K562 (cell line): Measurements from ENCODE around the gene MT1M. TPM values are rescaled to one million over a fixed set of nuclear protein-coding genes. Genes with fewer than 3 reads are reported as not detected.

Source experiments
- ATAC-seq: fragments of 200-7000 bp; cut with Tn5 transposase; 3 replicates; pipeline ENCODE4 v1.9.1; 2020; ENCODE audit warnings: moderate library complexity
- BruUV-seq: library from RNA; stranded (reverse); fragments of 400-500 nt; replicated peaks from 2 replicates; lab custom pipeline; 2021; lab: Mats Ljungman, UMichigan
- CTCF ChIA-PET: fragments of 300-600 bp; formaldehyde crosslinking; extraction: SDS; loops from one replicate; lab custom pipeline; 2021; ENCODE audit warnings: low intra/inter-chr PET ratio; lab: Yijun Ruan, JAX
- POLR2A ChIA-PET: fragments of 300-600, 350-650 bp; sonication (Branson Sonifier 250); formaldehyde crosslinking; extraction: SDS; loops from one replicate; lab custom pipeline; 2021; ENCODE audit warnings: antibody characterized with exemption, inconsistent platforms; lab: Yijun Ruan, JAX
- DNase-seq, 4 experiments: peaks; one replicate each; pipeline versions ENCODE4 v3.0.0 to v3.0.0-alpha.2; 2011 to 2018; ENCODE audit warnings: low spot score in 3 of 4, mixed read lengths in 3 of 4; ENCODE audit errors: extremely low read depth in 1 of 4
- FAIRE-seq: peaks from 2 replicates; lab custom pipeline; 2011; peaks lifted over from hg19 to GRCh38; lab: Jason Lieb, UNC
- H2AFZ ChIP-seq: 2 replicates; pipeline ENCODE4 v1.6.0; 2011; ENCODE audit warnings: low read depth, low read length, control low read depth, inconsistent platforms
- H3K27ac ChIP-seq: fragments of 200-600 bp; 3 replicates; pipeline ENCODE4 v1.8.0; 2011; ENCODE audit warnings: low read depth, mild to moderate bottlenecking, control low read depth, inconsistent platforms, low read length, moderate library complexity, mixed read lengths; ENCODE audit errors: extremely low read depth
- H3K27me3 ChIP-seq, 2 experiments: fragments of 300-600 bp in 1 of 2; 2 replicates in 1 of 2; 3 replicates in 1 of 2; pipeline versions ENCODE4 v1.6.0 to v1.8.0; 2011; ENCODE audit warnings: inconsistent platforms in 2 of 2, low read length in 2 of 2, mild to moderate bottlenecking in 1 of 2, mixed read lengths in 1 of 2, moderate library complexity in 1 of 2; ENCODE audit not compliant: control insufficient read depth in 2 of 2, insufficient read depth in 2 of 2
- H3K36me3 ChIP-seq: fragments of 300-600 bp; 3 replicates; pipeline ENCODE4 v1.8.0; 2011; ENCODE audit warnings: mild to moderate bottlenecking, low read length, inconsistent platforms; ENCODE audit not compliant: control insufficient read depth, insufficient read depth
- H3K4me1 ChIP-seq, 2 experiments: fragments of 200-600 bp in 1 of 2; replicated peaks in 1 of 2; 2 replicates in 1 of 2; 3 replicates in 1 of 2; pipeline versions ENCODE4 v1.5.1 to v1.8.0; 2011; ENCODE audit warnings: inconsistent platforms in 2 of 2, low read length in 2 of 2, mild to moderate bottlenecking in 1 of 2, mixed read lengths in 1 of 2, moderate library complexity in 1 of 2; ENCODE audit not compliant: control insufficient read depth in 2 of 2, insufficient read depth in 2 of 2
- H3K4me2 ChIP-seq: 2 replicates; pipeline ENCODE4 v1.6.1; 2011; ENCODE audit warnings: low read length, control low read depth, inconsistent platforms, mixed read lengths; ENCODE audit not compliant: insufficient read depth
- H3K4me3 ChIP-seq: fragments of 200-600 bp; sonication (generic), shearing (Covaris generic); 2 replicates; pipeline ENCODE4 v1.5.1; 2016; ENCODE audit warnings: control low read depth, inconsistent platforms
- H3K79me2 ChIP-seq: fragments of 200-600 bp; 3 replicates; pipeline ENCODE4 v1.8.0; 2011; ENCODE audit warnings: low read length, inconsistent platforms; ENCODE audit not compliant: control insufficient read depth, insufficient read depth
- H3K9ac ChIP-seq, 2 experiments: 2 replicates each; pipeline versions ENCODE4 v1.6.0 to v1.6.1; 2011; ENCODE audit warnings: low read depth in 2 of 2, low read length in 2 of 2, control low read depth in 1 of 2, inconsistent platforms in 1 of 2, mild to moderate bottlenecking in 1 of 2, mixed read lengths in 1 of 2; ENCODE audit not compliant: insufficient read depth in 1 of 2
- H3K9me1 ChIP-seq: one replicate; pipeline ENCODE4 v1.6.0; 2011; ENCODE audit warnings: inconsistent platforms, mild to moderate bottlenecking, low read length, moderate library complexity; ENCODE audit not compliant: control insufficient read depth, insufficient read depth
- H3K9me3 ChIP-seq: replicated peaks from 2 replicates; pipeline ENCODE4 v1.5.1; 2011; ENCODE audit warnings: low read depth, low read length, inconsistent platforms; ENCODE audit not compliant: control insufficient read depth, insufficient read depth
- H4K20me1 ChIP-seq: replicated peaks from 2 replicates; pipeline ENCODE4 v1.6.1; 2011; ENCODE audit warnings: low read length, inconsistent platforms, mixed read lengths; ENCODE audit not compliant: control insufficient read depth, insufficient read depth
- CBFA2T3 ChIP-seq: fragments of 450-650 bp; IDR thresholded peaks from 2 replicates; pipeline ENCODE4 v1.6.1; 2017
- FIP1L1 ChIP-seq: fragments of 200-400 bp; formaldehyde crosslinking; IDR thresholded peaks from 2 replicates; pipeline ENCODE4 v1.6.1; 2018; ENCODE audit warnings: mild to moderate bottlenecking, low read depth, low read length; ENCODE audit not compliant: poor library complexity, severe bottlenecking
- FOXA1 ChIP-seq: fragments of 450-650 bp; IDR thresholded peaks from 2 replicates; pipeline ENCODE4 v1.6.1; 2016; ENCODE audit warnings: mild to moderate bottlenecking, borderline replicate concordance
- JUND ChIP-seq, 2 experiments: IDR thresholded peaks; 2 replicates in 1 of 2; 3 replicates in 1 of 2; pipeline ENCODE4 v1.6.1; 2011; ENCODE audit warnings: borderline replicate concordance in 2 of 2, low read depth in 2 of 2, low read length in 2 of 2, improper control_type of control experiment in 1 of 2, missing biosample characterization in 1 of 2, missing genetic modification characterization in 1 of 2, missing genetic modification reagents in 1 of 2
- SIN3A ChIP-seq, 2 experiments: fragments of 150-350 bp in 1 of 2; IDR thresholded peaks; 2 replicates each; pipeline ENCODE4 v1.6.1; 2011 to 2016; ENCODE audit warnings: borderline replicate concordance in 2 of 2, low read depth in 2 of 2, low read length in 2 of 2, mild to moderate bottlenecking in 2 of 2, moderate library complexity in 2 of 2; ENCODE audit not compliant: control insufficient read depth in 1 of 2
- SRF ChIP-seq, 2 experiments: fragments of 250-450, 450-650 bp in 1 of 2; sonication (Bioruptor Pico) in 1 of 2; sonication (generic) in 1 of 2; formaldehyde crosslinking; IDR thresholded peaks; 2 replicates each; pipeline versions ENCODE4 v1.5.0 to v1.5.1; 2020 to 2022; ENCODE audit warnings: mild to moderate bottlenecking in 1 of 2, missing genetic modification reagents in 1 of 2
- U2AF1 ChIP-seq: fragments of 200-400 bp; formaldehyde crosslinking; optimal IDR thresholded peaks from 2 replicates; pipeline ENCODE3; 2017; ENCODE audit warnings: mild to moderate bottlenecking, low read depth, low read length, moderate library complexity
- YY1 ChIP-seq, 3 experiments: IDR thresholded peaks; 2 replicates each; pipeline ENCODE4 v1.6.1; 2011; ENCODE audit warnings: low read length in 2 of 3, mild to moderate bottlenecking in 2 of 3, moderate library complexity in 2 of 3, borderline replicate concordance in 1 of 3, control low read depth in 1 of 3, low read depth in 1 of 3; ENCODE audit not compliant: insufficient read depth in 3 of 3, insufficient replicate concordance in 2 of 3, control insufficient read depth in 1 of 3, insufficient read length in 1 of 3; ENCODE audit errors: extremely low read depth in 1 of 3
- ZNF197 ChIP-seq: fragments of 200-800 bp; sonication (Bioruptor generic); IDR thresholded peaks from 2 replicates; pipeline ENCODE4 v1.6.1; 2016; ENCODE audit warnings: low read depth, missing genetic modification characterization, missing compliant biosample characterization
- ZNF583 ChIP-seq: fragments of 250-450 bp; sonication (Bioruptor Pico); IDR thresholded peaks from 2 replicates; pipeline ENCODE4 v1.4.0; 2020
- WGBS: fragments of 100-300 bp; shearing (Covaris generic); methylation state at CpG from one replicate; pipeline ENCODE4 v1.1.6; 2016; ENCODE audit warnings: low coverage, mixed read lengths; ENCODE audit not compliant: insufficient coverage; ENCODE audit errors: missing lambda C conversion rate; 5-methylcytosine and 5-hydroxymethylcytosine counted together
- in situ Hi-C: fragments of 300-500 bp; cut with MboI; formaldehyde crosslinking; loops from 4 replicates; pipeline ENCODE4 v1.15.0; 2018; ENCODE audit warnings: inconsistent platforms, mixed read lengths
- intact Hi-C: fragments of 100-400 bp; cut with micrococcal nuclease; formaldehyde crosslinking; loops from 2 replicates; pipeline ENCODE4 v1.14.2; 2022
- polyA plus RNA-seq, 8 experiments: library from polyadenylated mRNA; depleted of rRNA in 4 of 8; stranded (reverse) in 5 of 8; unstranded in 3 of 8; fragments of >200 nt; fragmentation: Nextera tagmentation in 2 of 8; fragmentation: Illumina TruSeq in 1 of 8; extraction: Ambion mirVana in 2 of 8; extraction: Trizol in 1 of 8; gene quantifications; 2 replicates each; pipeline versions ENCODE4 v1.2.1 to v1.2.3, GENCODE V29; 2011 to 2014; ENCODE audit warnings: inconsistent platforms in 1 of 8, missing spikeins in 1 of 8
- total RNA-seq, 7 experiments: library from RNA; depleted of rRNA in 6 of 7; stranded (reverse); fragments of >200 nt in 6 of 7; fragmentation: Illumina TruSeq in 2 of 7; extraction: Trizol in 2 of 7; gene quantifications; 2 replicates each; pipeline versions ENCODE4 v1.2.1 to v1.2.3, GENCODE V29; 2011 to 2021; ENCODE audit warnings: low replicate concordance in 1 of 7
- TF ChIP-seq, protein P1 (sequence below): fragments of 250-450 bp; sonication (Bioruptor Pico); IDR thresholded peaks from 2 replicates; pipeline ENCODE4 v1.5.1; 2021; ENCODE audit warnings: mild to moderate bottlenecking
- TF ChIP-seq, protein P2 (sequence below): fragments of 200-800 bp; sonication (Bioruptor generic); IDR thresholded peaks from 2 replicates; pipeline ENCODE4 v1.6.1; 2017; ENCODE audit warnings: missing genetic modification characterization, missing compliant biosample characterization
- TF ChIP-seq, protein P3 (sequence below): fragments of 450-650 bp; IDR thresholded peaks from 2 replicates; pipeline ENCODE4 v1.6.1; 2018; ENCODE audit not compliant: partially characterized antibody

MT1M gene
- total and polyA plus RNA-seq, 9 of the 15 experiments (the other 6 are each of a cell fraction or from before 2014, with no cell fraction given) = not detected

- H3K4me2 ChIP-seq = no peak overlapping the region
- POLR2A ChIA-PET = no interaction called here
These were observed 2.4 kb downstream of the MT1M start for GRCh38 chr16:56634715-56635440.

More at GRCh38 chr16:56634715-56635440, 2.4 kb downstream of the MT1M start:
- Histone ChIP-seq H3K4me1 (peaks cover 0 to 23% of the 10 kb centered on the region in 2 experiments; a peak in 2 of 5 replicates), H3K36me3 (no peaks in the 10 kb centered on the region), H3K4me3 (no peak overlapping the region), H4K20me1 (0 out of 2 replicates have a peak, but pooled peaks cover 7% of the 10 kb centered on the region), H3K27me3 (peaks cover 47 to 86% of the 10 kb centered on the region in 2 experiments), H2AFZ (no peak overlapping the region), H3K27ac (no peak overlapping the region), H3K79me2 (no peaks in the 10 kb centered on the region), H3K9me3 (no peaks in the 10 kb centered on the region), H3K9me1 (no peaks in the 10 kb centered on the region), H3K9ac (no peak overlapping the region)
- TF ChIP-seq SRF (CRISPR knock-in tag; IDR thresholded peaks at IDR 0.05) (no peak), FIP1L1 (no peak), SIN3A (IDR thresholded peaks at IDR 0.05; ENCODE audit: borderline replicate concordance in 2 of 2, control insufficient read depth in 1 of 2, low read depth in 2 of 2, low read length in 2 of 2) (no peak), U2AF1 (no peak), ZNF197 (CRISPR knock-in tag) (no peak), JUND (IDR thresholded peaks at IDR 0.05; ENCODE audit: borderline replicate concordance, low read depth, low read length) (no peak), JUND (tag; IDR thresholded peaks at IDR 0.05; ENCODE audit: borderline replicate concordance, low read depth, low read length) (no peak), ZNF583 (CRISPR knock-in tag) (no peak), YY1 (IDR thresholded peaks at IDR 0.05; ENCODE audit: borderline replicate concordance in 1 of 3, control insufficient read depth in 1 of 3, extremely low read depth in 1 of 3, insufficient read depth in 3 of 3, insufficient read length in 1 of 3, insufficient replicate concordance in 2 of 3, low read depth in 1 of 3, low read length in 2 of 3) (no peak), FOXA1 (no peak), CBFA2T3 (no peak)
- TF ChIP-seq, protein P1, sequence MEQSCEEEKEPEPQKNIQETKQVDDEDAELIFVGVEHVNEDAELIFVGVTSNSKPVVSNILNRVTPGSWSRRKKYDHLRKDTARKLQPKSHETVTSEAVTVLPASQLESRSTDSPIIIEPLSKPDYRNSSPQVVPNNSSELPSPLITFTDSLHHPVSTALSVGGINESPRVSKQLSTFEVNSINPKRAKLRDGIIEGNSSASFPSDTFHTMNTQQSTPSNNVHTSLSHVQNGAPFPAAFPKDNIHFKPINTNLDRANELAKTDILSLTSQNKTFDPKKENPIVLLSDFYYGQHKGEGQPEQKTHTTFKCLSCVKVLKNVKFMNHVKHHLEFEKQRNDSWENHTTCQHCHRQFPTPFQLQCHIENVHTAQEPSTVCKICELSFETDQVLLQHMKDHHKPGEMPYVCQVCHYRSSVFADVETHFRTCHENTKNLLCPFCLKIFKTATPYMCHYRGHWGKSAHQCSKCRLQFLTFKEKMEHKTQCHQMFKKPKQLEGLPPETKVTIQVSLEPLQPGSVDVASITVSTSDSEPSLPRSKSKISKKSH (CRISPR knock-in tag) = no peak
- TF ChIP-seq, protein P2, sequence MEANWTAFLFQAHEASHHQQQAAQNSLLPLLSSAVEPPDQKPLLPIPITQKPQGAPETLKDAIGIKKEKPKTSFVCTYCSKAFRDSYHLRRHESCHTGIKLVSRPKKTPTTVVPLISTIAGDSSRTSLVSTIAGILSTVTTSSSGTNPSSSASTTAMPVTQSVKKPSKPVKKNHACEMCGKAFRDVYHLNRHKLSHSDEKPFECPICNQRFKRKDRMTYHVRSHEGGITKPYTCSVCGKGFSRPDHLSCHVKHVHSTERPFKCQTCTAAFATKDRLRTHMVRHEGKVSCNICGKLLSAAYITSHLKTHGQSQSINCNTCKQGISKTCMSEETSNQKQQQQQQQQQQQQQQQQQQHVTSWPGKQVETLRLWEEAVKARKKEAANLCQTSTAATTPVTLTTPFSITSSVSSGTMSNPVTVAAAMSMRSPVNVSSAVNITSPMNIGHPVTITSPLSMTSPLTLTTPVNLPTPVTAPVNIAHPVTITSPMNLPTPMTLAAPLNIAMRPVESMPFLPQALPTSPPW (CRISPR knock-in tag) = no peak
- TF ChIP-seq, protein P3, sequence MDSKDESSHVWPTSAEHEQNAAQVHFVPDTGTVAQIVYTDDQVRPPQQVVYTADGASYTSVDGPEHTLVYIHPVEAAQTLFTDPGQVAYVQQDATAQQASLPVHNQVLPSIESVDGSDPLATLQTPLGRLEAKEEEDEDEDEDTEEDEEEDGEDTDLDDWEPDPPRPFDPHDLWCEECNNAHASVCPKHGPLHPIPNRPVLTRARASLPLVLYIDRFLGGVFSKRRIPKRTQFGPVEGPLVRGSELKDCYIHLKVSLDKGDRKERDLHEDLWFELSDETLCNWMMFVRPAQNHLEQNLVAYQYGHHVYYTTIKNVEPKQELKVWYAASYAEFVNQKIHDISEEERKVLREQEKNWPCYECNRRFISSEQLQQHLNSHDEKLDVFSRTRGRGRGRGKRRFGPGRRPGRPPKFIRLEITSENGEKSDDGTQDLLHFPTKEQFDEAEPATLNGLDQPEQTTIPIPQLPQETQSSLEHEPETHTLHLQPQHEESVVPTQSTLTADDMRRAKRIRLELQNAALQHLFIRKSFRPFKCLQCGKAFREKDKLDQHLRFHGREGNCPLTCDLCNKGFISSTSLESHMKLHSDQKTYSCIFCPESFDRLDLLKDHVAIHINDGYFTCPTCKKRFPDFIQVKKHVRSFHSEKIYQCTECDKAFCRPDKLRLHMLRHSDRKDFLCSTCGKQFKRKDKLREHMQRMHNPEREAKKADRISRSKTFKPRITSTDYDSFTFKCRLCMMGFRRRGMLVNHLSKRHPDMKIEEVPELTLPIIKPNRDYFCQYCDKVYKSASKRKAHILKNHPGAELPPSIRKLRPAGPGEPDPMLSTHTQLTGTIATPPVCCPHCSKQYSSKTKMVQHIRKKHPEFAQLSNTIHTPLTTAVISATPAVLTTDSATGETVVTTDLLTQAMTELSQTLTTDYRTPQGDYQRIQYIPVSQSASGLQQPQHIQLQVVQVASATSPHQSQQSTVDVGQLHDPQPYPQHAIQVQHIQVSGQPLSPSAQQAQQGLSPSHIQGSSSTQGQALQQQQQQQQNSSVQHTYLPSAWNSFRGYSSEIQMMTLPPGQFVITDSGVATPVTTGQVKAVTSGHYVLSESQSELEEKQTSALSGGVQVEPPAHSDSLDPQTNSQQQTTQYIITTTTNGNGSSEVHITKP = no peak
- FAIRE-seq = no peak
- in situ Hi-C loops = no loop called here
- CTCF ChIA-PET = no interaction called here
- intact Hi-C loops = no loop called here
- DNase-seq = no peak
- ATAC-seq = no peak
- BruUV-seq = no TSS peak
- 2% methylated on average over 44 of the region's 47 CpGs for WGBS
